ENCODE data around the gene ADGRL3. TPM values are rescaled to one million over a fixed set of nuclear protein-coding genes. Genes with fewer than 3 reads are reported as not detected.

Gene ADGRL3
- total RNA-seq, 3 donors from 2014 or later (not counting 1 experiment from before 2014, with no cell fraction given) = not detected

DNA sequence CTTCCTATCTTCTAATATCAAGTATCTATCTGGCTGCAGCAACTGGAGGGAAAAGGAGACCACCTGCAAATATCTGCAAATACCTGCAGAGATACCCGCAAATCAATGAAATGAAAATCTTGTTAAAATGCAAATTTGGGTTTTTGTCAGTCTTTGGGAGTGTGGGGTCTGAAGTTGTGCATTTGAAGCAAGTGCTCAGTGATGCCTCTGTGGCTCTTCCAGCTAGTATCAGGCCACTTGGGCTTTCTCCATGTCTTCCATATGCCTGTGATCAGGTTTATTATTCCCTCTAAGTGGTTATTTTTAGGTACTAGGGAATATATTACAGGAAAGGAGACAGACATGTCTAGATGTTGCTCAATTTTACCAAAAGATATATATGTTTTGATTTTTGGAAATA lies 880.3 kb downstream of the ADGRL3 start:
- Mint-ChIP-seq H3K4me1 (no peaks in the 10 kb centered on the region), H3K9me3 (peaks cover 7% of the 10 kb centered on the region in 2 donors), H3K27me3 (ENCODE audit: low read depth in 2 of 2) (no peaks in the 10 kb centered on the region), H3K36me3 (no peaks in the 10 kb centered on the region), H3K27ac (no peak overlapping the region), H3K4me3 (no peak overlapping the region)
- no peaks in the 10 kb centered on the region for H3K36me3 ChIP-seq (ENCODE audit: control insufficient read depth, insufficient read depth, low read length)
- no peaks in the 10 kb centered on the region for H3K9me3 ChIP-seq (ENCODE audit: control insufficient read depth, insufficient read depth, low read length)
- 94% methylated on average over 1 of the region's 1 CpG for WGBS (ENCODE audit: insufficient coverage)
- intact Hi-C loops (cut with micrococcal nuclease) = no loop called here
- DNase-seq = no peak
- no peak overlapping the region for H3K4me3 ChIP-seq (ENCODE audit: low read length)
- no peak overlapping the region for H3K27ac ChIP-seq (ENCODE audit: low read length)
- H3K27me3 ChIP-seq (ENCODE audit: control insufficient read depth, insufficient read depth, low read length) = no peaks in the 10 kb centered on the region
- ATAC-seq = no peak
- TF ChIP-seq, protein P1, sequence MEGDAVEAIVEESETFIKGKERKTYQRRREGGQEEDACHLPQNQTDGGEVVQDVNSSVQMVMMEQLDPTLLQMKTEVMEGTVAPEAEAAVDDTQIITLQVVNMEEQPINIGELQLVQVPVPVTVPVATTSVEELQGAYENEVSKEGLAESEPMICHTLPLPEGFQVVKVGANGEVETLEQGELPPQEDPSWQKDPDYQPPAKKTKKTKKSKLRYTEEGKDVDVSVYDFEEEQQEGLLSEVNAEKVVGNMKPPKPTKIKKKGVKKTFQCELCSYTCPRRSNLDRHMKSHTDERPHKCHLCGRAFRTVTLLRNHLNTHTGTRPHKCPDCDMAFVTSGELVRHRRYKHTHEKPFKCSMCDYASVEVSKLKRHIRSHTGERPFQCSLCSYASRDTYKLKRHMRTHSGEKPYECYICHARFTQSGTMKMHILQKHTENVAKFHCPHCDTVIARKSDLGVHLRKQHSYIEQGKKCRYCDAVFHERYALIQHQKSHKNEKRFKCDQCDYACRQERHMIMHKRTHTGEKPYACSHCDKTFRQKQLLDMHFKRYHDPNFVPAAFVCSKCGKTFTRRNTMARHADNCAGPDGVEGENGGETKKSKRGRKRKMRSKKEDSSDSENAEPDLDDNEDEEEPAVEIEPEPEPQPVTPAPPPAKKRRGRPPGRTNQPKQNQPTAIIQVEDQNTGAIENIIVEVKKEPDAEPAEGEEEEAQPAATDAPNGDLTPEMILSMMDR (IDR thresholded peaks at IDR 0.05) = no peak
- H3K4me1 ChIP-seq (ENCODE audit: control insufficient read depth, insufficient read depth, low read length) = no peaks in the 10 kb centered on the region

- no peak overlapping the region for H3K27ac Mint-ChIP-seq
- no peak overlapping the region for H3K4me3 Mint-ChIP-seq
- Histone ChIP-seq H3K27me3 (ENCODE audit: control insufficient read depth, insufficient read depth, low read length) (no peaks in the 10 kb centered on the region), H3K4me1 (ENCODE audit: control insufficient read depth, insufficient read depth, low read length) (no peaks in the 10 kb centered on the region), H3K9me3 (ENCODE audit: control insufficient read depth, insufficient read depth, low read length) (no peaks in the 10 kb centered on the region), H3K4me3 (ENCODE audit: low read length) (no peak overlapping the region), H3K27ac (ENCODE audit: low read length) (no peak overlapping the region), H3K36me3 (ENCODE audit: control insufficient read depth, insufficient read depth, low read length) (no peaks in the 10 kb centered on the region)
- peaks cover 14 to 22% of the 10 kb centered on the region in 2 donors for H3K9me3 Mint-ChIP-seq
- intact Hi-C loops (cut with micrococcal nuclease) = no loop called here
- DNase-seq = no peak
- no peak for ATAC-seq
- no peaks in the 10 kb centered on the region for H3K27me3 Mint-ChIP-seq (ENCODE audit: low read depth in 2 of 2)
- H3K36me3 Mint-ChIP-seq = peaks cover 7% of the 10 kb centered on the region
- H3K4me1 Mint-ChIP-seq = no peaks in the 10 kb centered on the region
- TF ChIP-seq, protein P1 (IDR thresholded peaks at IDR 0.05) = no peak
Measured at GRCh38 chr4:62087706-62088105, 887.6 kb downstream of the ADGRL3 start.

GRCh38 chr4:62093735-62094134 lies 893.6 kb downstream of the ADGRL3 start:
- TF ChIP-seq, protein P1 (IDR thresholded peaks at IDR 0.05) = no peak
- Histone ChIP-seq H3K9me3 (ENCODE audit: control insufficient read depth, insufficient read depth, low read length) (peaks cover 8% of the 10 kb centered on the region), H3K36me3 (ENCODE audit: control insufficient read depth, insufficient read depth, low read length) (no peaks in the 10 kb centered on the region), H3K27ac (ENCODE audit: low read length) (no peak overlapping the region), H3K4me1 (ENCODE audit: control insufficient read depth, insufficient read depth, low read length) (no peaks in the 10 kb centered on the region), H3K27me3 (ENCODE audit: control insufficient read depth, insufficient read depth, low read length) (no peaks in the 10 kb centered on the region), H3K4me3 (ENCODE audit: low read length) (no peak overlapping the region)
- peaks cover 10% of the 10 kb centered on the region for H3K36me3 Mint-ChIP-seq
- H3K27ac Mint-ChIP-seq = no peak overlapping the region
- H3K27me3 Mint-ChIP-seq (ENCODE audit: low read depth in 2 of 2) = no peaks in the 10 kb centered on the region
- DNase-seq (no peak), ATAC-seq (no peak)
- H3K4me3 Mint-ChIP-seq = no peak overlapping the region
- peaks cover 13 to 25% of the 10 kb centered on the region in 2 donors for H3K9me3 Mint-ChIP-seq
- WGBS (ENCODE audit: insufficient coverage) = 92% methylated on average over 4 of the region's 4 CpGs
- H3K4me1 Mint-ChIP-seq = no peaks in the 10 kb centered on the region
- intact Hi-C loops (cut with micrococcal nuclease) = no loop called here

DNA sequence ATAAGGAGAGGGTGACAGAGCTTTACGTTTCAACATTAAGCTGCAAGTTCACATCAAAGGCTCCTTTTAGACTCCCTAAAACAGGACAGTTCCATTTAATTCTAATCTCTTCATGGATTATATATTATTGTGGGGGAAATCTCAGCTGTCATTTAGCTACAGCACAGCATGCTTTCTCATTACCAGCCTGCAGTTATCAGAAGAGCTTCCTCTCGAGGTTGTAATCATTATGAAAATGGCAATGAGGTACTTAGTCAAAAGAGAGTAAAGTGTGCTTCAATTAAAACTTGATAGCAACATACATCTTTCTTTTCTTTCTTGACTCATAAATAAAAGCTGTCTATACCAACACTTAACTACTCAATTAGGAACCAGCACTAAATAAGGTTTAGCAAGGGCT lies 896.8 kb downstream of the ADGRL3 start:
- H3K9me3 ChIP-seq (ENCODE audit: control insufficient read depth, insufficient read depth, low read length) = peaks cover 8% of the 10 kb centered on the region
- no peak overlapping the region for H3K27ac Mint-ChIP-seq
- H3K4me1 Mint-ChIP-seq = no peaks in the 10 kb centered on the region
- no peaks in the 10 kb centered on the region for H3K27me3 ChIP-seq (ENCODE audit: control insufficient read depth, insufficient read depth, low read length)
- no peaks in the 10 kb centered on the region for H3K4me1 ChIP-seq (ENCODE audit: control insufficient read depth, insufficient read depth, low read length)
- no CpG with 5 or more reads among the region's 2 CpGs for WGBS (ENCODE audit: insufficient coverage)
- TF ChIP-seq, protein P1 (IDR thresholded peaks at IDR 0.05) = no peak
- H3K27me3 Mint-ChIP-seq (ENCODE audit: low read depth in 2 of 2) = no peaks in the 10 kb centered on the region
- H3K27ac ChIP-seq (ENCODE audit: low read length) = no peak overlapping the region
- no peak overlapping the region for H3K4me3 ChIP-seq (ENCODE audit: low read length)
- H3K36me3 Mint-ChIP-seq = peaks cover 10% of the 10 kb centered on the region
- no peak overlapping the region for H3K4me3 Mint-ChIP-seq
- no peaks in the 10 kb centered on the region for H3K36me3 ChIP-seq (ENCODE audit: control insufficient read depth, insufficient read depth, low read length)
- ATAC-seq = no peak
- peaks cover 11 to 19% of the 10 kb centered on the region in 2 donors for H3K9me3 Mint-ChIP-seq
- intact Hi-C loops (cut with micrococcal nuclease) = no loop called here
- no peak for DNase-seq
